ENCODE data around the gene SPATA1.

DNA sequence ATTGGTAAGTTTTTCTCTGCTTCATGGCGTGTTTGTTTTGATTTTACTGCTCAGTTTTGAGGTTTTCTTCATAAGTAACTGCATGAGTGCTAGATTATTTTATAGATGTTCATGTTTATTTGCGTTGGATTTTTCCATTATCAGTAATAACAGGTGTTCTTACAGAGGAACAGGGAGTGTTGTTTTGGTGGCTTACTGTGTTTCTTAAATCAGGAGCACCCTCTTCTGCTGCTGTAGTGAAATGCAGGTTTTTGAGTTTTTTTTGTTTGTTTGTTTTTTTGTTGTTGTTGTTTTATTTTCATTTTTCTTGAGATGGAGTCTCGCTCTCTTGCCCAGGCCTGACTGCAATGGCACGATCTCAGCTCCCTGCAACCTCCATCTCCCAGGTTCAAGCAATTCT lies 35.5 kb downstream of the SPATA1 start:
- TF ChIP-seq POLR2A (IDR thresholded peaks at IDR 0.05; ENCODE audit: low read depth, low read length) (no peak), POLR2AphosphoS5 (IDR thresholded peaks at IDR 0.05; ENCODE audit: low read depth, low read length) (no peak), TAF1 (IDR thresholded peaks at IDR 0.05; ENCODE audit: borderline replicate concordance, low read depth, low read length) (no peak)
